ENCODE measurements around the gene GUCA1C.

Gene GUCA1C

GRCh38 chr3:108936924-108937689 is 16.6 kb downstream of the GUCA1C start:
- ChIA-PET CTCF (no interaction called here), POLR2A (no interaction called here)
- no peak for TF ChIP-seq BHLHE40 (IDR thresholded peaks at IDR 0.05; ENCODE audit: borderline replicate concordance)
- TF ChIP-seq LEF1 (IDR thresholded peaks at IDR 0.05; ENCODE audit: borderline replicate concordance) = no peak
- TF ChIP-seq PKNOX1 (IDR thresholded peaks at IDR 0.05) = no peak
- no peak for TF ChIP-seq ZNF384 (IDR thresholded peaks at IDR 0.05)
- TF ChIP-seq HDGF (IDR thresholded peaks at IDR 0.05; ENCODE audit: borderline replicate concordance) = no peak
- TF ChIP-seq NFRKB (IDR thresholded peaks at IDR 0.05) = no peak
- no peak for TF ChIP-seq SUZ12 (IDR thresholded peaks at IDR 0.05)
- TF ChIP-seq FOXK2 (IDR thresholded peaks at IDR 0.05) = no peak
- no peak for TF ChIP-seq ELF4 (IDR thresholded peaks at IDR 0.05)
- no peak for DNase-seq (ENCODE audit: extremely low spot score)

GRCh38 chr3:108931035-108931434 is 22.6 kb downstream of the GUCA1C start:
- TF ChIP-seq PKNOX1 (IDR thresholded peaks at IDR 0.05) (peak; percentile 74), CTBP1 (IDR thresholded peaks at IDR 0.05; ENCODE audit: borderline replicate concordance) (no peak)
- ChIA-PET POLR2A (no interaction called here), CTCF (no interaction called here)
- DNase-seq (ENCODE audit: extremely low spot score) = no peak

- ChIA-PET POLR2A (no interaction called here), CTCF (interaction anchor here (0.7 kb wide), 1 partner anchor 251 kb away, joined by 3 read pairs; no protein-coding TSS in a partner anchor)
- TF ChIP-seq FOXA1 (IDR thresholded peaks at IDR 0.05) (no peak), SP1 (IDR thresholded peaks at IDR 0.05) (no peak), ZNF384 (IDR thresholded peaks at IDR 0.05) (no peak), CTBP1 (IDR thresholded peaks at IDR 0.05; ENCODE audit: borderline replicate concordance) (no peak), HDGF (IDR thresholded peaks at IDR 0.05; ENCODE audit: borderline replicate concordance) (no peak), NFRKB (IDR thresholded peaks at IDR 0.05) (no peak), L3MBTL2 (conservative IDR thresholded peaks at IDR 0.05) (no peak), TARDBP (IDR thresholded peaks at IDR 0.05) (no peak), ARNT (IDR thresholded peaks at IDR 0.05) (no peak), FOXK2 (IDR thresholded peaks at IDR 0.05) (no peak), ELF4 (IDR thresholded peaks at IDR 0.05) (no peak), LEF1 (IDR thresholded peaks at IDR 0.05; ENCODE audit: borderline replicate concordance) (no peak), FOXM1 (IDR thresholded peaks at IDR 0.05; ENCODE audit: borderline replicate concordance) (no peak), SUZ12 (IDR thresholded peaks at IDR 0.05) (no peak)
- DNase-seq (ENCODE audit: extremely low spot score) = no peak
These were observed 34.8 kb downstream of the GUCA1C start for GRCh38 chr3:108918866-108919265.

- CTCF ChIA-PET = interaction anchor here (0.6 to 2.0 kb wide), 4 partner anchors 11 to 253 kb away, joined by 3 to 7 read pairs (median 3); no protein-coding TSS in a partner anchor
- DNase-seq (ENCODE audit: extremely low spot score) = peak; percentile 77
- TF ChIP-seq PKNOX1 (IDR thresholded peaks at IDR 0.05) = peak; percentile 83
- no peak for TF ChIP-seq FOXA1 (IDR thresholded peaks at IDR 0.05)
- POLR2A ChIA-PET = no interaction called here
These were observed 38.7 kb downstream of the GUCA1C start for GRCh38 chr3:108914774-108915641.

GRCh38 chr3:108909799-108910198 is 43.9 kb downstream of the GUCA1C start:
- no peak for DNase-seq (ENCODE audit: extremely low spot score)
- ChIA-PET POLR2A (no interaction called here), CTCF (no interaction called here)
- TF ChIP-seq PKNOX1 (IDR thresholded peaks at IDR 0.05) (no peak), CTBP1 (IDR thresholded peaks at IDR 0.05; ENCODE audit: borderline replicate concordance) (no peak), SP1 (IDR thresholded peaks at IDR 0.05) (no peak), ELF4 (IDR thresholded peaks at IDR 0.05) (no peak), ZNF384 (IDR thresholded peaks at IDR 0.05) (no peak), FOXK2 (IDR thresholded peaks at IDR 0.05) (no peak), TARDBP (IDR thresholded peaks at IDR 0.05) (no peak), L3MBTL2 (conservative IDR thresholded peaks at IDR 0.05) (no peak), ARNT (IDR thresholded peaks at IDR 0.05) (no peak), FOXA1 (IDR thresholded peaks at IDR 0.05) (no peak), FOXM1 (IDR thresholded peaks at IDR 0.05; ENCODE audit: borderline replicate concordance) (no peak), BHLHE40 (IDR thresholded peaks at IDR 0.05; ENCODE audit: borderline replicate concordance) (no peak), HDGF (IDR thresholded peaks at IDR 0.05; ENCODE audit: borderline replicate concordance) (no peak), NFRKB (IDR thresholded peaks at IDR 0.05) (no peak)

Data from HEK293T (cell line).